GM19025 (cell line): ENCODE measurements around the gene PRIMA1.

Experiments used
- ATAC-seq: cut with Tn5 transposase; IDR thresholded peaks from one replicate; pipeline ENCODE4 v1.9.1; 2021; ENCODE audit warnings: mild to moderate bottlenecking, low read depth, moderate library complexity; ENCODE audit not compliant: unreplicated experiment

The PRIMA1 gene

DNA sequence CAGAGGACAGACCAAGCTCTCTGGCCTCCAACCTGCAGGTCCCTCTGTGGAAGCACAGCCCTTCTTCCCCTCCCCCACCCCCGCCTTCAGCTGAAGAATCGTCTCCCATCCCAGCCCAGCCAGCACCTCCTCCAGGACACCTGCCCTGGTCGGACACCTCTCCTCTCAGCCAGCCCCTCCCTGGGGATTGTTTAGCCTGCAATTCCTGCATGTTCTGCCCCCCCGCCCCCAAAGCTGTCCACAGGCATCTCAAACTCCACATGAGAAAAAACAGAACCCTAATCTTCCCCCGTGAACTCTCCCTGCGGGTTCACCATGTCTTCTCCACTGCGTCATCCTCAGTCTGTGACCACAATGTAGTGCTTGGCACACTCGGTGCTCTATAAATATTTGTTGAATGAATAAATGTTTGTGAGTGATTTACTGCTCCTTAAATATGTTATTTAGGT, 24.1 kb downstream of the PRIMA1 start:
- no peak for ATAC-seq

DNA sequence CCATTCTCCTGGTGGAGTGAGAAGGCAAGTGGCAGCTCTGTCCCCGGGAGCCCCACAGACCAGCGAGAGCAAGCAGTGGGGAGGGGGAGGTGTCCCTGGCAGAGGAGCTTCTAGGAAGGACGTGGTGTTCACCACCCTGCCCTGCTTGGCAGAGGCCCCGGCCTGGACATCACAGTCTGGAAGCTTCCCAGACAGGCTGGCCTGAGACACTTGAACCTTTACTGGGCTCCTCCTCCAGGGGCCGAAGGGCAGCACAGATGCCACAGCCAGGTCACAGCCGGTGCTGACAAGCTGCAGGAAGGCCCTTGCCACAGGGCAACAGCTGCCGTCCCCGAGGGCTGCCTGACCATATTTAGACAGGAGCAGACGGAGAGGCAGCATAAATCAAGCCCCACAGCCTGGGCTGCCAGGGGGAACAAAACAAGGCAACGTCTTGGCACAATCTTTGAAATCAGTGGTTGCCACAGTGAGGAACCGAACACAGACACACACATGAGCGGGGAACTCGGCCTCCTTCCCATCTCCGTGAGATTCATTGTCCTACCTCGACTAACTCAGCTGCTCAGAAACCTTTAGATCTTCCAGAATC, 28.5 kb downstream of the PRIMA1 start:
- ATAC-seq = no peak

DNA sequence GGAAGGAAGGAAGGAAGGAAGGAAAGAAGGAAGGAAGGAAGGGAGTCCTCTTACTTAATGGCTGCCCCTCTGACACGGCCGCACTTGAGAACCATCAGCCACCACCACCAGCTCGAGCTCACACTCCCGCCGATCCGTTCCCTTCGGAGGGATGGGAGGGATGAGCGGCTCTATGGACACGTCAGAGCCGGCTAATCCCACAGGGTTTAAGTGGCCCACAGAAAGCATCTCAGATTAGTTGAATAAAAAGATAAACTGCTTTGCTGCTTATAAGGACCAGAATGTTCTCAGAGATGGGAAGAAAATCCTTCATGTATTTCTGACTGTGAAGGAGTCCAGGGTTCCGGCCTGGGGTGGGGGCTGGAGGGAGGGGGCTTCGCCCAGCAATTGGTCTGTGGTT, 31.1 kb downstream of the PRIMA1 start:
- ATAC-seq = no peak

DNA sequence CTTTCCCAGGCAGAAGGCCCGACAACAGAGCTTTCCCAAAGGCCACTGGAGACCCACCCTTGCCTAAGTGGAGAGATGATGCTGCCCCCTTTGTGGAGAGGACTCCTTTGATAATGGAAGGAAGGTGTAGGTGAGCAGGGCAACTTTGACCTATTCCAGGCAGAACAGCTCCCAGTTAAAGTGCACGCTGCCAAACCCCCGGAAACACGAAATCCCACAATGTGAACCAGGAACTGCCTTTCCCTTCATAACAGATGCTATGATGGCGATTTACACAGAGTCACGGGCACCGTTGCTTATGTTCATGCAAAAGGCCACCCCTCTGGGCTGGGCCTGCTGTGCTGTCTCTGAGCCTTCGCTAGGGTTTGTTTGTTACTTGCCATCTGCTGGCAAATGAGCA, 34.6 kb downstream of the PRIMA1 start:
- no peak for ATAC-seq

DNA sequence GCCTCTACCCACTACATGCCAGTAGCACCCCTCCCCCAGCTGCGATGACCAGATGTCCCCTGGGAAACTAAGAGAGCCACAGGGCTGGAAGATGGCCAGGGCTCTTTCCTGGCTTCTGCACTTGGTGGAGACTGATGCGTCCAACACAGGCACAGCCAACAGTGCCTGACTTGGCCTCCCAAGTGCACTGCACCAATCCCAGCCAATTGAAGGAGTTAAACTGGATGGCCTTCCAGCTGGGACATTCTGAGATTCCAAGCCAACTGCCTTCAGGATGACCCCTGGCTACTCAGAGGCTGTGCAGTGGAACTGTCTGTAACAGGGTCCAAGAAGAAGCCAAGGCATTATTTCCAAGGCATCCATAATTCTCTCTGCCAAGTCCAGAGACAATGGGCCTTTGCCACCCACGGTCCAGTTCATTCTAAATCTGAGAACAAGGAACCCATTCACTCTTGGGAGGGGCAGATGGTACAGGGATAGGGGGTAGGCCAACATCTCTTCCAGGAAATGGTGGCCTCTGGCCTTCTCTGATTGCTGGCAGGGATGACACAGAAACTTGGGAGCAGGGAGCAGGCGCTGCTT, 35.2 kb downstream of the PRIMA1 start:
- ATAC-seq = no peak

DNA sequence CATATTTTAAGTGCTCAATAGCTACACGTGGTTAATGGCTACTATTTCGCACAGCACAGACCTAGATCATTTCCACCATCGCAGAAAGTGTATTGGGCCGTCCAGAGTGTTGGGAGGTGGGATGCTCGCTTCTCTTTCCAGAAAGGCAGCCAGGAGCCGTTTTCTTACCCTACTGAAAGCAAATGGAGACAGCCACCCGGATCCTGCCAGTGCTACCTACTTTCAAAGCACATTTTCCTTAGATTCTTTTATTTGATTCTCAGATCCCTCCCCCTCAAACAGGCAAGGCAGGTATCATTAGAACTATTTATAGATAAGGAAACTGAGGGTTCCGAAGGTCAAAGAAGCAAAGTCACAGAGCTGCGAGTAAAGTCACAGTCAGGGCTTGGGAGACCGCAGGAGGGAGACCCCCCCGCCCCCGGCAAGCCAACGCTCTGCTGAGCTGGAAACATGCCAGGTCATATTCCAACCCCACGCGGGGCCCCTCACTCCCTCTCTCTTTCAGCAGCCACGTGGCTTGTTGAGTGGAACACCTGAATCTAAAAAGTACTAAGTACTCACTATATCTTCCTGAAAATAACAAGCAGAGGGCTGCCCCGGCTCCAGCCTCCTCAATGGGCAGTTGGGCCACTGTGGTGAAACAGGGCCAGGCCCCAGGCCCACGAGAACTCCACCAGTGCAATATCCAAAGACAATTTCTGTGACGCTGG, 36.2 kb downstream of the PRIMA1 start:
- ATAC-seq = no peak

DNA sequence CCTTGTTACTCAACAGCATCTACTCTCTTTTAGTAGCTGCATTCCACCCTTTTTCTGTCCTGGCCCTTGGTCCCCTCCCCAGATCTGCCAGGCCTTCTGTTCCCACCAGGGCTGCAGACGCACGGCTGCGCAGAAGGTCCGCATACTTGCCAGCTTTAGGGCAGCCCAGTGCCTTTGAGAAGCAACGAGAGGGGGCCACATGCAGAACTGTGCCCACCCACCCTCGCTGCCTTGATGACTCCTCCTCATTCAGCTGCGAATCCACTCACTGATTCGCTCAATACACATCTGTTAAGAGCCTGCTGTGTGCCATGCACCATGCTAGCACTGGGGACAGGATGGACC, 39.2 kb downstream of the PRIMA1 start:
- ATAC-seq = no peak

DNA sequence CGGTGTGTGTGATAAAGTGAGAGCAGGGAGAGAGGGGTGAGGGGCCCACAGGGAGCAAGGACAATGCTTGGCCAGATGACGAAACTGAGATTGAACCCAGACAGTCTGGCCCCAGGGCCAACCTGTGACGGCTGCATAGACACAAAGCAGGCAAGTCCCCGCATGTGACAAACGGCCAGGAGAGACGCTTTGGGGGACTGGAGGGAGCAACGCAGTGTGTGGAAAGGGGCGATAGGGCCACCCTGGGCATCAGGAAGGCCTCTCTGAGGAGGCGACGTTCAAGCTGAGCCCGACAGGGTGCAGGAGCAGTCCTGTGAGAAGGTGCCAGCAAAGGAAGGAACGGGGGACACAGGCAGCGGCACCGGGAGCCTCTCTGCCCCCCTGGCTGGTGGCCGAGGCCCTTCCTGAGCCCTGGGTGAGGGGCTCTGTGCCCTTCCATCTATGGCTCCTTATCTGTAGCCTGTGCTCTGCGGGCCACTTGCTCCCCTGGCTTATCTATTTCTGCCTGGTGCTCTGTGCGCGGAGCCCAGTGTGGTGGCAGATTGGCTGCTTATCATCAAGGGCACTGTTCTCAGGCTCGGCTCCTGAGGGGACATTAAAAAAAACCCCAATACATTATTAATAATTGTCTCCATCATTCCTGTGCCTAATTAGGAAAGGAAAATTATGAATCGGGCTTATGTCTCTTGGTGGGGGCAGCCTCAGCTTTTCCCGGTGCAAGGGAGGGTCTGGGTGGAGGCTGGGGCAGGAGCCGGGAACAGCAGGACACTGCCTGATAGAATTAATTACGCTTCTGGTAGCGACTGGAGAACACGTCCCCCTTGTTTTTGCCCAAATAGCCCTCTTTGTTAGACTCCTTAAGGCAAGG, 39.8 kb downstream of the PRIMA1 start:
- ATAC-seq = no peak

DNA sequence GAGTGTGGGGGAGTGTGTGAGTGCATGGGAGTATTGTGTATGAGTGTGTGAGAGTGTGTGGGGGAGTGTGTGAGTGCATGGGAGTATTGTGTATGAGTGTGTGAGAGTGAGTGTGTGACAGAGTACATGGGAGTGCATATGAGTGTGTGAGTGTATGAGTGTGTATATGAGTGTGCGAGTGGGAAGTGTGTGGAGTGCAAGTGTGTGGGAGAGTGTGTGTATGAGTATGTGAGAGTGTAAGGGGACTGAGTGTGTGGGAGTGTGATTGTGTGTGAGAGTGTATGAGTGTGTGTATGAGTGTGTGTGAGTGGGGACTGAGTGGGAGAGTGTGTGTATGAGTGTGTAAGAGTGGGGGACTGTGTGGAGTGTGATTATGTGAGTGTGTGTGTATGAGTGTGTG, 40.7 kb downstream of the PRIMA1 start:
- no peak for ATAC-seq

DNA sequence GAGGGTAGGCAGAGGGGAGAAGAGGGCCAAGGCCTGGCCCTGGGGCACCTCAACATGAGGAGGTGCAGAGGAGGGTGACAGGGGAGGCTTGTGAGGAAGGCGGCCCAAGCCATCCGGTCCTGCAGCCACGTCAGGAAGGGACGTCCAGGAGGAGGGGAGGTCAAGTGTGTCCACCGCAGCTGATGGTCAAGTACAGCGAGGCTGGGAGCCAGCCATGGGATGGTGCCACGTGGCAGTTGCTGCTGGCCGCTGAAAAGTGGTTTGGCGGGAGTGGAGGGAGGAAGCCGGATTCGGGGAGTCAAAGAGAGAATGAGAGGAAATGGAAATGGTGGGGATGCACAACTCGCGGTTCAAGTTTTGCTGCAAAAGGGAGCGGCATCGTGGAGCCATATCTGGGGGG, 41.2 kb downstream of the PRIMA1 start:
- ATAC-seq = no peak

DNA sequence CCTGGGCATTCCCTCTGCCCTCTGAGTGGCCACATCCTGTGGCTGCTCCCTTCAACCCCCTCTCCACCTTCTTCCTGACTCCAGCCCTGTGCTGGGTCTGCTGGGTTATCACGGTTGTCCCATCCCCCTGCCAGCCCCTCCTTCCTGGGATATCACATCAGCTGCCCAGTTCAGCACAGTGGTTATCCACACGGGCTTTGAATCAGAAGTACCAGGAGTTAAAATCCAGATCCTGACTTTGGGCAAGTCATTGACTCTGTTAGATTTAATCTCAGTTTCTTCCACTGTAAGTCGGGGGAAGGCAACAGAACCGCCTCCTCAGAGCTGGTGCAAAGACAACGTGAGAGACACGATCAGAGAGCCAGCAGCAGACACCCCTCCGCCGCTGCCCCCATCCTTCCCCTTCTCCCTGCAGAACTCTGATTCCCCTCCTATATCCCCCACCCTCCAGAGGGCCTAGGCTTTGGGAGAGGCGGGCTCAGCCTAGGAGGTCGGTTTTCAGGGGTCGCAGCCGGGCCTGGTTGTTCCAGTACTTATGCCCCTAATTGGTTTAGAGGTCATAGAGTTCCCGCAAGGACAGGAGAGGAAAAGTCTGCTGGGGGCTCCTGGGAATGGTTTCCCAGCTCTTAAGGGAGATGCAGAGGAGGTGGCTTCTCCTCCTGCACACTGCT, 42.5 kb downstream of the PRIMA1 start:
- no peak for ATAC-seq

DNA sequence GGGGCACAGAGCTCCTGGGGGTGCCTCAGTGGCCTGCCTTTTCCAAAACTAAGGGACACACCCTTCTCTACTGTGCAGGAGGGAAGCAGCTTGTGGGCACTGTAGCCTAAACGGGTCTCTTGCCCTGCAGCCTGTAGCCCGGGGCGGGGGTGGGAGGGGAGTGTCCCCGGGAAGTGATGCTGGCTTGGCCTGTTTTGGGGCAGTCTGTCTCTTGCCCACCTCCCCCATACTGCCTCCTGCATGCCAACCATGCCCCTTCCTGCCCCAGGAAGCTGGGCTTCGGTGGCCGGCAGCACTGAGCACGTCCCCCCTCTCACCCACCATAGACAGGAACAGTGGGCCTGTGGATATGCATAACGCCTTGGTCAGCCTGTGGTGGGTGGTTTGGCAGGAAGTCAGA, 43.4 kb downstream of the PRIMA1 start:
- no peak for ATAC-seq

DNA sequence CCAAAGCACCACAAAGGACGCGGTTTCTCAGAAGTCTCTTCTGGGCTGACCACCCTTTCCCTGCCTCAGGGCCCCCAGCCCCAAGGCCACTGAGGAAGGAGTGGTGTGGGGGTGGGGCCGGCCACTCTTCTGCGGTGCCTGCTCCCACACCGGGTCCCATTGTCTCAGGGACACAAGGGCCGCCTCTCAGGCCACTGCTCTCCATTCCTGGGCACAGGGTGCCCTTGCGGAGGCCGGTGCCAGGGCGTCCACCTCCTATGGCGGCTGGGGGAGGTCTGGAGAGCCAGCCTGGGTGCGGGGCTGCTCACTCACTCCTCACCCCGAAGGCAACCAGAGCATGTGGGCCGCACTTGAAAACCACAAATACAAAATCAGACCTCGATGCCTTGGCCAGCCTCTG, 44.1 kb downstream of the PRIMA1 start:
- no peak for ATAC-seq

DNA sequence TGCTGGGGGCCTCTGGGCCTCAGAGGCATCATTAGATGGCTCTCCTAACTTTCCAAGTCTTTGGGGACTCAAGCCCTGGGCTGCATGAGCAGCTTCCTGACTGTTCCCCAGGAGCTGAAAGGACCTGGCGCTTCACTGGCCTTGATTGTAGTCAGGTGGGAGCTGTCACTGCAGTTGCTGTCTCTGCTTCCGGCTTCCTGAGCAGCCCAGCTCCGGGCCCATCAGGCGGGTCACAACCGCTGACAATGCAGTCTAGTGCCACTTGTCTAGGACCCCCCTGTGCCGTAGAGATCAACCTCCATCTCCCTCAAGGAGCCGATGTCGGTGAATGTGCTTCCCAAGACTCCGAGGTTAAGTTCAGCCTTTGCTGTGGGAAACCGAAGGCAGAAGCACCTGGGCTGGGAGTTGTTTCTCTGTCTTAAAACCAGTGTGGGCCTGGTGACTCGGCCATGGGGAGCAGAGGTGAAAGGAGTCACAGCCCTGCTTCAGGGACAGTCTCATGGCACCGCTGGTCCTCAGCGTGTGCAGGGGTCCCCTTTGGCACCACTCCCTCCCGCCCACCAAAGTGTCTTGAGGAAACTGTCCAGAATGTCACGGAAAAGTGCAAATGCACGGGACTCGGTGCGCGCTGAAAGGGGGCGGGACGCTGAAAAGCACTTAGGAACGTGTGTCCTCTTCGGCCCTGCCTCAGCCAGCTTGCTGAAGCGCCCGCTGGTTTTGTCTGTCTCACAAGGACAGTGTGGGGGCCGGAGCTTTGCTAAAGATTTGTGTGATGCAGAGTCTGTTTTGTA, 44.8 kb downstream of the PRIMA1 start:
- no peak for ATAC-seq

DNA sequence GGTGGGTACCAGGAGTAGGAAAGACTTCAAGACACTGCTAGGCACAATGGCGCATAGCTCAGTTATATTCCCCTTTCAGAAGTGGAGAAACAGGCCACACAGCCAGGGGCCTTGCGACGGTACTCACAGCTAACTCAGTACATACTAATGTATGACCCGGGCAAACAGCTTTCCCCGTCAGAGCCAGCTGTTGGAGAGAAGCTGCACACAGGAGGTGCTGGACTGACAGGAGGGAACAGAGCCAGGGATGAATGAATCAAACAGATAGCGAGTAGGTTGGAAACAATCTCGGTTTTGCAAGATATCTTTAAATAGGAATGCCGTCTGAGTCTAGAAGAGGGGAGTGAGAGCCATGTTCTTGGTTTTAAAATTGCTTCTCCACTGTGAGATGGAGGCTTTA, 45.5 kb downstream of the PRIMA1 start:
- ATAC-seq = no peak

DNA sequence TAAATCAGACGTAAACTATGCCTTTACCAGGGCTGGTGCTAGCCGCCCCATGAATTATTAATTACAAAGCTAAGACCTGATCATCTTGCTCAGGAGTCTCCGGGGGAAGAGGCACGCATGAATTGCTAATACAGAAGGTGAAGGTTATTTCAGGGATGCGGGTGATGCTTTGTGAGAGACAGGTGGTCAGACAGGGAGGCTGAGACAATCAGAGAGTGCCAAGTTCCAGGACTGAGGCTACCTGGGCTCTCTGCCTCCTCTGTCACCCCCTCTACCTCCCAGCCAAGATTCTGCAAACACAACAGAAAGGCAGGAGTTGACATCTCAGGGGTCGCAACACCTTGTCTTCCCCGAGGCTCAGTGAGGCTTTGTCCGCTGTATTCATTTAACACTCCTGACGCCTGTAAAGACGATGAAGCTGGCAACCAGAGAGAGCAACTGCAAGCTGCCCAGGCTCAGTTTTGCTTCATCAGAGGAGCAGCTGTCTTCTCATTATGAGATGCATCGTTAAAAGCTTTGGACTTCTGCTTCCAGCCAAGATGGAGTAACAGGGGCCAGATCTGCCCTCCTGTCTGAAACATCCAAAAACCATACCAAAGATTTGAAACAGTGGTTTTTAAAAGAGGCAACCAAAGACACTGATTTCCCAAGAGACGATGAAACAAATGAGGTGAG, 46.6 kb downstream of the PRIMA1 start:
- ATAC-seq = no peak

DNA sequence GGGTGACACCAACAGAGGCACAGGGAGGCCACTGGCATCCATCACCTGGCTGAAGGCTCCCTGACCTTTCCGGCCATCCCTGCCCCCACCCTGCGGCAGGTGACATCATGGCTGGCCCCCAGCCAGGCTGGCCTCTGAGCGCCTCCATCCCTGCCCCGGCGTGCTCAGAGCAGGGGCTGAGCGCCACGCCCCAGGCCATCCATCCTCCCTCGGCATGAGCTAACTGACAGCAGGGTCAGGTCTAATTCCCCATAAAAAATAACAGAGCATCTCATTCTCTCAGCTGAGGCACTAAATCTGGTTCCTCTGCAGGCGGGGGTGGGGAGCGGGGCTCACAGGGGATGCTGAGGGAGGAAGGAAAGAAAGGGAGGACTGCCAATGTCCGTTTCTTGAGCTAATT, 50.7 kb downstream of the PRIMA1 start:
- no peak for ATAC-seq

DNA sequence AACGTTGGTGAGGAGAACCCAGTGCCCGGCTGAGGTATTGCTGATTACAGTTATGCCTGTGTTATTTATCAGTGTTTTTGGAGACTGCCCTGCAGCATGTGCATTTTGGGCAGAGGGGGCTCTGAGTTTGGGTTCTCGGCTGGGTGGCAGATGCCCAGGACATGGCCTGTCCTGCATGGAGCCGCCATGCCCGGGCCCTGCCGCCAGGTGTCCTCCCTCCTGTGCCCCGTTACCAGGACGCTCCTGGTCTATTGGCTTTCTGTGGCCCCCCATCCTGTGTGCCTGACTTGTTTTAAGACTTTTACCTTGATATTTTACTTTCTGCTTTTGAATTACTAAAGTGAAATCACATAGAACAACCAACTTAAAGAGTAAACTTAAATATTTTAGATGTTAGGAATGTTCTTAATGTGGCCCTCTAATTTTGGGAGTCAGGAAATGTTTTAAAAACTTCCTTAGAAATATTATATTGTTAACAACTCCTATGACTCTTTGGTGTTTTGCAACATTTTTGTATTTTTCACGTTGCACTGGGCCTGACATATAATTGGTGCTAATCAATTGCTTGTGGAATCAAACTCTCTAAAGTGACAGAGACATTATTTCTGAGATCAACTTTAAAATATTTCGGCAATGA, 51.8 kb downstream of the PRIMA1 start:
- ATAC-seq = no peak

DNA sequence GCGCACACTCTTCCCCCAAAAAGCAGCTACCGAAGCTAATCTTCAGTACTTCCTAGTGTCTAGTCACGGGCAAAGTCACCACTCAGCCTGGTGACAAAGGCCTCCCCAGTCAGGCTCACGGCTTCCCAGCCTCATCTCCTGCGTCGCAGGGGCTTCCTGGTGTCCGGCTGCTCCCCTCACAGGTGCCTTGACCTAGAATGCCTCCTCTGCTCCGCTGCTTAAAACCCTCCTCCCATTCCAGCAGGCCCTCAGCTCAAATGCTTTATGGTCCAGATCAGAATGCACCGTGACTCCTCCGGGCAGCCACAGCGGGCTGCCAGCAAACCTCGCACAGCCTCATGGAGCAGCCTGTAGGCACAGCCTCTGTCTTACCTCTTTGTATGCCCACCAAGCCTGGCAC, 53.1 kb downstream of the PRIMA1 start:
- no peak for ATAC-seq
